ENCODE measurements around the gene STRN3.

Gene STRN3

DNA sequence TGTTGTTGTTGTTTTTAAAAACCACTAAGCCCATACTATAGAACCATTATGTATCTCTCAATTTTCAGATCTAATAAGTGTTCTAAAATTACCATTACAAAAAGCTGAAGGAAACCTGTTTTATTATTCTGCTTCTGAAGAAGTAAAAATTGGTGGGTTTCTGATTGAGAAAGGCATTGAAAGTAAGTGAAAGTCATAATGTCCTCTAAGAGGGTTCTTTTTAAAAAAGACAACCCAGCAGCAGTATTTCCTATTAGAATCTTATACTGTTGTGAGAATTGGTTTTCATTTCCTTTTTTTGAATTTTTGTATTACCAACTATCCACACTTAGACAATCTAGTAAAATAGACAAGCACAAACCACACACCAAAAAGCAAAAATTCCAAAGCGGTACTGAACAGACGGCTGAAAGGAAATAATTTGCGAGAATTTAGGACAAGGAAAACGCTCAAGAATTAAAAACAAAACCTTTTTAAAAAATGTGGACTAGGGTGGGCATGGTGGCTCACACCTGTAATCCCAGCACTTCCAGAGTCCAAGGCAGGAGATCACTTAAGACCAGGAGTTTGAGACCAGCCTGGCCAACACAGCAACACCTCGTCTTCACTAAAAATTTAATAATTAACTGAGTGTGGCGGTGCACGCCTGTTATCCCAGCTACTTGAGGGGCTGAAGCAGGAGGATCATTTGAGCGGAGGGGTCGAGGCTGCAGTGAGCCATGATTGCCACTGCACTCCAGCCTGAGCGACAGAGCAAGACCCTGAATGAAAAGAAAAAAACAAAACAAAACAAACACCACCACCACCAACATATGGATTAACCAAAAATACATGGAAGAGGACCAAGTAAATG lies 67.4 kb downstream of the STRN3 start:
- H3K79me1 ChIP-seq (ENCODE audit: low read depth, low read length) = no peaks in the 10 kb centered on the region
- no CpG with 5 or more reads among the region's 10 CpGs for WGBS, 2 donors (ENCODE audit: extremely low coverage in 2 of 2, insufficient read length in 2 of 2, insufficient replicate concordance in 1 of 2)
- no peak overlapping the region for H3K18ac ChIP-seq (ENCODE audit: low read length)
- peaks cover 0 to 27% of the 10 kb centered on the region in 2 donors for H3K36me3 ChIP-seq (replicated peaks in 1 of 2; ENCODE audit: control insufficient read depth in 2 of 2, insufficient read depth in 2 of 2, low read length in 2 of 2)
- H2BK12ac ChIP-seq (ENCODE audit: low read length) = no peak overlapping the region
- H3K4me2 ChIP-seq (ENCODE audit: insufficient read depth, low read length, poor library complexity, severe bottlenecking) = no peak overlapping the region
- H3K9me3 ChIP-seq (replicated peaks in 1 of 2; ENCODE audit: control insufficient read depth in 2 of 2, insufficient read depth in 1 of 2, low read depth in 1 of 2, low read length in 2 of 2) = no peaks in the 10 kb centered on the region
- H3K4me3 ChIP-seq (ENCODE audit: low read length in 2 of 2) = no peak overlapping the region
- no peak overlapping the region for H2AFZ ChIP-seq (ENCODE audit: low read length)
- H3K9ac ChIP-seq (ENCODE audit: low read depth, low read length, poor library complexity) = no peak overlapping the region
- no peak overlapping the region for H4K8ac ChIP-seq (ENCODE audit: low read depth, low read length)
- H3K27me3 ChIP-seq (ENCODE audit: control insufficient read depth in 3 of 3, insufficient read depth in 3 of 3, low read depth in 1 of 3, low read length in 3 of 3) = no peaks in the 10 kb centered on the region
- H2BK5ac ChIP-seq (ENCODE audit: low read length) = no peak overlapping the region
- H4K91ac ChIP-seq (ENCODE audit: low read depth, low read length, poor library complexity) = no peak overlapping the region
- H3K27ac ChIP-seq (replicated peaks; ENCODE audit: low read length) = no peak overlapping the region
- no peak for DNase-seq (ENCODE audit: low spot score)
- H2AK5ac ChIP-seq (ENCODE audit: low read depth, low read length) = no peak overlapping the region
- no peak overlapping the region for H3K23ac ChIP-seq (ENCODE audit: low read depth, low read length, poor library complexity)
- no peak overlapping the region for H3K14ac ChIP-seq (ENCODE audit: low read length)
- H3K4ac ChIP-seq (ENCODE audit: low read length) = no peak overlapping the region
- H3K4me1 ChIP-seq (ENCODE audit: control insufficient read depth in 2 of 2, insufficient read depth in 1 of 2, low read depth in 1 of 2, low read length in 2 of 2) = no peaks in the 10 kb centered on the region
- H2BK15ac ChIP-seq (ENCODE audit: low read length) = no peak overlapping the region
- H2BK120ac ChIP-seq (ENCODE audit: low read depth, low read length) = no peak overlapping the region

DNA sequence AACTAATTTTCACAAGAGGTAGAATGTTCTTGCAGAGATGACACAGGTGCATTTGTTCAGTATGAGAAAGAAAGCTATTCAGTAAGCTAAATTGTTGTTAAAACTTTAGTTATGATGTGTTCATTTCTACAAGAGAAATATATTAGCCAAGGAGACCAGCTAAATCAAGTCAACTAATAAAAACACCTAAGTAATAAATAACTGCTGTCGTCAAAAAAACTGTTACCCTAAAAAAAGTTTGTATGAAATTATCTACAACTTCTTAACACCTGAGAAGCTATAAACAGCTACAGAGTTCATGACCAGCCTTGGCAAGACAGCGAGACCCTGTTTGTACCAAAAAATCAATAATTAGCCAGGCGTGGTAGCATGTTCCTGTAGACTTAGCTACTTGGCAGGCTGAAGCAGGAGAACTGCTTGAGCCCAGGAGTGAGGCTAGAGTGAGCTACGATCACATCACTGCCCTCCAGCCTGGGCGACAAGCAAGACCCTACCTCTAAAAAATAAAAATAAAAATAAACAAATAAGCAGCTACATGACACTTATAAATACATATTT lies 68.3 kb downstream of the STRN3 start:
- H3K4me1 ChIP-seq (ENCODE audit: control insufficient read depth in 2 of 2, insufficient read depth in 1 of 2, low read depth in 1 of 2, low read length in 2 of 2) = no peaks in the 10 kb centered on the region
- H3K23ac ChIP-seq (ENCODE audit: low read depth, low read length, poor library complexity) = no peak overlapping the region
- no peak overlapping the region for H3K9ac ChIP-seq (ENCODE audit: low read depth, low read length, poor library complexity)
- H4K91ac ChIP-seq (ENCODE audit: low read depth, low read length, poor library complexity) = no peak overlapping the region
- no peak for DNase-seq (ENCODE audit: low spot score)
- no peaks in the 10 kb centered on the region for H3K9me3 ChIP-seq (replicated peaks in 1 of 2; ENCODE audit: control insufficient read depth in 2 of 2, insufficient read depth in 1 of 2, low read depth in 1 of 2, low read length in 2 of 2)
- H3K4me3 ChIP-seq (ENCODE audit: low read length in 2 of 2) = no peak overlapping the region
- H3K27me3 ChIP-seq (ENCODE audit: control insufficient read depth in 3 of 3, insufficient read depth in 3 of 3, low read depth in 1 of 3, low read length in 3 of 3) = no peaks in the 10 kb centered on the region
- no peak overlapping the region for H3K14ac ChIP-seq (ENCODE audit: low read length)
- no peaks in the 10 kb centered on the region for H3K79me1 ChIP-seq (ENCODE audit: low read depth, low read length)
- no CpG with 5 or more reads among the region's 5 CpGs for WGBS, 2 donors (ENCODE audit: extremely low coverage in 2 of 2, insufficient read length in 2 of 2, insufficient replicate concordance in 1 of 2)
- no peak overlapping the region for H4K8ac ChIP-seq (ENCODE audit: low read depth, low read length)
- no peak overlapping the region for H2BK12ac ChIP-seq (ENCODE audit: low read length)
- H2BK15ac ChIP-seq (ENCODE audit: low read length) = no peak overlapping the region
- H3K4me2 ChIP-seq (ENCODE audit: insufficient read depth, low read length, poor library complexity, severe bottlenecking) = no peak overlapping the region
- H3K4ac ChIP-seq (ENCODE audit: low read length) = no peak overlapping the region
- no peak overlapping the region for H2AK5ac ChIP-seq (ENCODE audit: low read depth, low read length)
- H2BK5ac ChIP-seq (ENCODE audit: low read length) = no peak overlapping the region
- no peak overlapping the region for H3K18ac ChIP-seq (ENCODE audit: low read length)
- H3K27ac ChIP-seq (replicated peaks; ENCODE audit: low read length) = no peak overlapping the region
- no peak overlapping the region for H2AFZ ChIP-seq (ENCODE audit: low read length)
- H3K36me3 ChIP-seq (replicated peaks in 1 of 2; ENCODE audit: control insufficient read depth in 2 of 2, insufficient read depth in 2 of 2, low read length in 2 of 2) = peaks cover 2 to 34% of the 10 kb centered on the region in 2 donors
- no peak overlapping the region for H2BK120ac ChIP-seq (ENCODE audit: low read depth, low read length)

DNA sequence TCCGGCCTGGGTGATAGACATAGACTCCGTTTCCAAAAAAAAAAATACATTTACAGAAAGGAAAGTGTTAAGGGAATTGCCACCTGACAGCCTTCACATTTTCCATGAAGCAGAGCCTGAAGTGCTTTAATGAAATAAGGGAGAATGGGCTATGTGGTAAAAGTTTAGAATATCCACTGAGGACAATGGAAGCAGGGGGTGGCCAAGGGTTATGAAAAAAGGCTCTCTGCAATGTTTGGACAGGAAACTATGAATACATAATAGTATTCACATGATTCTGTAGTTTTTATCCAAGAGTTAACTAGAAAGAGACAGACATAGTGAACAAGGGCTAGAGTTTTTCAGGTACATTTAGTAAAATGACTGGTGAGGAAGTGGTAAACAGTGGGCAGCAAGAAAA lies 76.5 kb downstream of the STRN3 start:
- peaks cover 6 to 98% of the 10 kb centered on the region in 2 donors for H3K36me3 ChIP-seq (replicated peaks in 1 of 2; ENCODE audit: control insufficient read depth in 2 of 2, insufficient read depth in 2 of 2, low read length in 2 of 2)
- WGBS, 2 donors (ENCODE audit: extremely low coverage in 2 of 2, insufficient read length in 2 of 2, insufficient replicate concordance in 1 of 2) = no CpG with 5 or more reads among the region's 2 CpGs
- no peak overlapping the region for H3K14ac ChIP-seq (ENCODE audit: low read length)

DNA sequence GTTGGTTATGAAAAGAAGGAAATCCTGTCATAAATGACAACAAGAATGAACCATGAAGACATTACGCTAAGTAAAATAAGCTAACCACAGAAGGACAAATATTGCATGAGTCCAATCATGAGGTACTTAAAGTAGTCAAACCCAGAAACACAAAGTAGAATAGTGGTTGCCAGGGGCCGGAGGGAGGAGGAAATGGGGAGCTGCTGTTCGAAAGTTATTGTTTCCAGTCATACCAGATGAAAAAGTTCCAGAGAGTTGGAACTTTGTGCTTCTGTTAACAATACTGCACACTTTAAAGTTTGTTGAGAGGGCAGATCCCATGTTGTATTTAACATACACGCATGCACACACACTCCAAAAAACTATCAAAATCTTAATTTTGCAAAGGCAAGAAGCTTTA lies 82.5 kb downstream of the STRN3 start:
- Histone ChIP-seq H2AK5ac (ENCODE audit: low read depth, low read length) (no peak overlapping the region), H2BK12ac (ENCODE audit: low read length) (no peak overlapping the region), H3K23ac (ENCODE audit: low read depth, low read length, poor library complexity) (no peak overlapping the region), H4K91ac (ENCODE audit: low read depth, low read length, poor library complexity) (no peak overlapping the region), H3K36me3 (replicated peaks in 1 of 2; ENCODE audit: control insufficient read depth in 2 of 2, insufficient read depth in 2 of 2, low read length in 2 of 2) (peaks cover 4 to 95% of the 10 kb centered on the region in 2 donors), H3K4me1 (ENCODE audit: control insufficient read depth in 2 of 2, insufficient read depth in 1 of 2, low read depth in 1 of 2, low read length in 2 of 2) (peaks cover 0 to 4% of the 10 kb centered on the region in 2 donors), H3K27ac (replicated peaks; ENCODE audit: low read length) (no peak overlapping the region), H3K14ac (ENCODE audit: low read length) (no peak overlapping the region), H3K9me3 (replicated peaks in 1 of 2; ENCODE audit: control insufficient read depth in 2 of 2, insufficient read depth in 1 of 2, low read depth in 1 of 2, low read length in 2 of 2) (no peaks in the 10 kb centered on the region), H3K4me3 (ENCODE audit: low read length in 2 of 2) (no peak overlapping the region), H2BK5ac (ENCODE audit: low read length) (no peak overlapping the region), H3K18ac (ENCODE audit: low read length) (no peak overlapping the region), H4K8ac (ENCODE audit: low read depth, low read length) (no peak overlapping the region), H2BK120ac (ENCODE audit: low read depth, low read length) (no peak overlapping the region), H3K9ac (ENCODE audit: low read depth, low read length, poor library complexity) (no peak overlapping the region), H2BK15ac (ENCODE audit: low read length) (no peak overlapping the region), H3K79me1 (ENCODE audit: low read depth, low read length) (no peaks in the 10 kb centered on the region), H2AFZ (ENCODE audit: low read length) (no peak overlapping the region), H3K4ac (ENCODE audit: low read length) (no peak overlapping the region), H3K4me2 (ENCODE audit: insufficient read depth, low read length, poor library complexity, severe bottlenecking) (no peak overlapping the region), H3K27me3 (ENCODE audit: control insufficient read depth in 3 of 3, insufficient read depth in 3 of 3, low read depth in 1 of 3, low read length in 3 of 3) (no peaks in the 10 kb centered on the region)
- no peak for DNase-seq (ENCODE audit: low spot score)
- no CpG with 5 or more reads among the region's 4 CpGs for WGBS, 2 donors (ENCODE audit: extremely low coverage in 2 of 2, insufficient read length in 2 of 2, insufficient replicate concordance in 1 of 2)

More for the DNA sequence above, 76.5 kb downstream of the STRN3 start:
- H3K79me1 ChIP-seq (ENCODE audit: low read depth, low read length) = no peaks in the 10 kb centered on the region
- no peak overlapping the region for H3K23ac ChIP-seq (ENCODE audit: low read depth, low read length, poor library complexity)
- no peaks in the 10 kb centered on the region for H3K4me1 ChIP-seq (ENCODE audit: control insufficient read depth in 2 of 2, insufficient read depth in 1 of 2, low read depth in 1 of 2, low read length in 2 of 2)
- H2BK5ac ChIP-seq (ENCODE audit: low read length) = no peak overlapping the region
- no peak overlapping the region for H2BK15ac ChIP-seq (ENCODE audit: low read length)
- H3K18ac ChIP-seq (ENCODE audit: low read length) = no peak overlapping the region
- no peak overlapping the region for H2AFZ ChIP-seq (ENCODE audit: low read length)
- H4K8ac ChIP-seq (ENCODE audit: low read depth, low read length) = no peak overlapping the region
- DNase-seq (ENCODE audit: low spot score) = no peak
- H4K91ac ChIP-seq (ENCODE audit: low read depth, low read length, poor library complexity) = no peak overlapping the region
- no peaks in the 10 kb centered on the region for H3K27me3 ChIP-seq (ENCODE audit: control insufficient read depth in 3 of 3, insufficient read depth in 3 of 3, low read depth in 1 of 3, low read length in 3 of 3)
- H2AK5ac ChIP-seq (ENCODE audit: low read depth, low read length) = no peak overlapping the region
- H3K4me3 ChIP-seq (ENCODE audit: low read length in 2 of 2) = no peak overlapping the region
- H3K4ac ChIP-seq (ENCODE audit: low read length) = no peak overlapping the region
- H3K9ac ChIP-seq (ENCODE audit: low read depth, low read length, poor library complexity) = no peak overlapping the region
- H2BK120ac ChIP-seq (ENCODE audit: low read depth, low read length) = no peak overlapping the region
- no peaks in the 10 kb centered on the region for H3K9me3 ChIP-seq (replicated peaks in 1 of 2; ENCODE audit: control insufficient read depth in 2 of 2, insufficient read depth in 1 of 2, low read depth in 1 of 2, low read length in 2 of 2)
- no peak overlapping the region for H3K27ac ChIP-seq (replicated peaks; ENCODE audit: low read length)
- H3K4me2 ChIP-seq (ENCODE audit: insufficient read depth, low read length, poor library complexity, severe bottlenecking) = no peak overlapping the region
- no peak overlapping the region for H2BK12ac ChIP-seq (ENCODE audit: low read length)

All from neuronal stem cell (in vitro differentiated cells).